Spleen (tissue), 7 donors: Measurements from ENCODE around the gene APBB2.
A peak's percentile ranks its signal among the peaks of the same experiment; 100 is the strongest.

ENCODE experiments used
- CTCF ChIP-seq, 11 experiments: fragments of 200-600 bp in 7 of 11; fragments of 450-650 bp in 4 of 11; sonication (generic) in 4 of 11; IDR thresholded peaks in 8 of 11; conservative IDR thresholded peaks in 3 of 11; 1 replicate in 7 of 11; 2 replicates in 4 of 11; pipeline versions ENCODE4 v1.4.0 to v1.8.0; 2016 to 2021; ENCODE audit warnings: antibody characterized with exemption in 11 of 11, inconsistent platforms in 4 of 11, mild to moderate bottlenecking in 1 of 11
- POLR2A ChIP-seq, 3 donors: fragments of 450-650 bp; IDR thresholded peaks; one replicate each; pipeline ENCODE4 v1.5.1; 2017; ENCODE audit warnings: antibody characterized with exemption in 3 of 3, mild to moderate bottlenecking in 1 of 3
- POLR2AphosphoS5 ChIP-seq, 3 donors: sonication (generic); formaldehyde crosslinking; IDR thresholded peaks; one replicate each; pipeline ENCODE4 v1.5.1; 2017; ENCODE audit warnings: antibody characterized with exemption in 3 of 3
- donor health status: DM: no; HTN: no; CAD: no; lungs with moderate emphysema.
- donor health status: DM: no; HTN: no; CAD: no.
- donor health status: DM: no; HTN: no; CAD: no.

- TF ChIP-seq POLR2A (IDR thresholded peaks at IDR 0.05) (no peak), CTCF (IDR thresholded peaks at IDR 0.05 in 8 of 11, conservative IDR thresholded peaks at IDR 0.05 in 3 of 11) (peak; percentile 21 to 67 (median 52)), POLR2AphosphoS5 (IDR thresholded peaks at IDR 0.05) (no peak)
Measured at GRCh38 chr4:40976343-40976742, 238.0 kb downstream of the APBB2 start.
